HL-60 (cell line): Measurements from ENCODE around the gene NFYC.

ENCODE experiments used
- DNase-seq, 2 experiments: peaks; one replicate each; pipeline ENCODE4 v3.0.0-alpha.2; 2010 to 2020; ENCODE audit warnings: low read depth in 1 of 2, low spot score in 1 of 2
- H3K27ac ChIP-seq: fragments of 250-450 bp; sonication (Bioruptor Pico); replicated peaks from 2 replicates; pipeline ENCODE4 v1.5.1; 2020; ENCODE audit warnings: mild to moderate bottlenecking, moderate library complexity
- H3K27me3 ChIP-seq: fragments of 250-450 bp; sonication (Bioruptor Pico); 2 replicates; pipeline ENCODE4 v1.5.1; 2021; ENCODE audit warnings: mild to moderate bottlenecking, moderate library complexity; ENCODE audit not compliant: insufficient read depth, poor library complexity, severe bottlenecking
- H3K4me3 ChIP-seq: replicated peaks from 2 replicates; pipeline ENCODE4 v1.5.1; 2011; ENCODE audit warnings: mild to moderate bottlenecking, control low read depth, low read length; ENCODE audit not compliant: insufficient read depth
- CTCF ChIP-seq: IDR thresholded peaks from one replicate; pipeline ENCODE4 v1.5.1; 2011; ENCODE audit warnings: low read length, control low read depth, inconsistent platforms; ENCODE audit not compliant: insufficient read depth
- GABPA ChIP-seq: IDR thresholded peaks from 2 replicates; pipeline ENCODE4 v1.6.1; 2012; ENCODE audit warnings: low read depth
- POLR2AphosphoS5 ChIP-seq: IDR thresholded peaks from 2 replicates; pipeline ENCODE4 v1.6.1; 2012; ENCODE audit warnings: low read depth
- REST ChIP-seq: IDR thresholded peaks from 2 replicates; pipeline ENCODE4 v1.6.1; 2012; ENCODE audit warnings: low read depth; ENCODE audit not compliant: insufficient replicate concordance
- SPI1 ChIP-seq: IDR thresholded peaks from 2 replicates; pipeline ENCODE4 v1.6.1; 2012; ENCODE audit warnings: low read depth, mild to moderate bottlenecking, borderline replicate concordance

NFYC gene

GRCh38 chr1:40763742-40764532, 72.4 kb downstream of the NFYC start:
- H3K27ac ChIP-seq: no peak overlapping the region
- TF ChIP-seq GABPA (no peak), CTCF (no peak), POLR2AphosphoS5 (no peak), REST (no peak), SPI1 (no peak)
- DNase-seq: no peak
- no peak overlapping the region for H3K4me3 ChIP-seq
- no peaks in the 10 kb centered on the region for H3K27me3 ChIP-seq

- DNase-seq: no peak
- Histone ChIP-seq H3K27me3 (no peaks in the 10 kb centered on the region), H3K4me3 (no peak overlapping the region), H3K27ac (no peak overlapping the region)
- TF ChIP-seq REST: no peak
- TF ChIP-seq GABPA: no peak
- TF ChIP-seq POLR2AphosphoS5: no peak
- TF ChIP-seq CTCF: no peak
Measured at GRCh38 chr1:40764981-40765380, 73.5 kb downstream of the NFYC start.

GRCh38 chr1:40766017-40766416, 74.5 kb downstream of the NFYC start:
- H3K27me3 ChIP-seq: no peaks in the 10 kb centered on the region
- no peak overlapping the region for H3K4me3 ChIP-seq
- TF ChIP-seq SPI1 (no peak), GABPA (no peak), REST (no peak)
- H3K27ac ChIP-seq: no peak overlapping the region
- no peak for DNase-seq
